ENCODE measurements around the gene HS3ST3B1.

- TF ChIP-seq CTCF (IDR thresholded peaks at IDR 0.05) = no peak
- no peak for TF ChIP-seq POLR2A (IDR thresholded peaks at IDR 0.05)
- no peak for TF ChIP-seq POLR2AphosphoS5 (IDR thresholded peaks at IDR 0.05)
Measured at GRCh38 chr17:14268264-14268663, 32.6 kb upstream of the HS3ST3B1 start.

Measured in breast epithelium (tissue), 3 donors.